Measurements from ENCODE around the gene XPO5.
"Not testable (repeated sequence)": the region's sequence is repeated elsewhere in the genome, so short reads cannot be mapped to it uniquely, and the experiment has no call there.

Gene XPO5

GRCh38 chr6:43584892-43585570 lies 9.2 kb upstream of the XPO5 start:
- no peak for DNase-seq (ENCODE audit: low spot score)

- DNase-seq (ENCODE audit: low spot score): no peak
Observed at GRCh38 chr6:43582911-43583310, 7.1 kb upstream of the XPO5 start.

DNA sequence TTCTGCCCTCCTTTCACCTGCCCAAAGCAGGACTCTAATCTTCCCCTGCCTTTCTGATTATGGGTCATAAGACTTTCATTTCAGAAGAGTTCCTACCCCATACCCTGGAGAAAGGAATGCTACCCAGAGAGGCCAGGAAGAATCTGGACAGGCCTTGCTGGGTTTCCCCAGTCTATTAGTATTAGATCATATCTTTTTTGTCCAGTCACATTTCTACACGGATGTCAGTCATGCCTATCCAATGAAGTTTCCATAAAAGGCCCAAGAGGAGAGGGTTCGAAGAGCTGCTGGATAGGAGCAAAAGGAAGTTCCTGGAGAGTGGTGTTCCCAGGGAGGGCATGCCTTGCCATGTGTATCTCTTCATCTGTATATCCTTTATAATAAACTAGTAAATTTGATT lies 3.3 kb upstream of the XPO5 start:
- no peak for DNase-seq (ENCODE audit: low spot score)

- no peak for DNase-seq (ENCODE audit: low spot score)
Observed at GRCh38 chr6:43578748-43579147, 2.9 kb upstream of the XPO5 start.

GRCh38 chr6:43575105-43575771 lies 600 bp downstream of the XPO5 start:
- DNase-seq (ENCODE audit: low spot score): peak; percentile 37

DNA sequence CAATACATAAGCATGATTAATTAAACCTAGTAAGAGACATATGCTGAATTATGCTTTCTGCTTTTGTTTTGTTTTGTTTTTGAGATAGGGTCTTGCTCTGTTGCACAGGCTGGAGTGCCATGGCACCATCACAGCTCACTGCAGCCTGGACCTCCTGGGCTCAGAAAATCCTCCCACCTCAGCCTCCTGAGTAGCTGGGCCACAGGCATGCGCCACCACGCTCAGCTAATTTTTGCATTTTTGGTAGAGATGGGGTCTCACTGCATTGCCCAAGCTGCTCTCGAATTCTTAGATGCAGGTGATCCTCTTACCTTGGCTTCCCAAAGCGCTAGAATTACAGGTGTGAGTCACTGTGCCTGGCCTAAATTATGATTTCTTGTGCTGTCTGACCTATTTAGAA lies 3.8 kb downstream of the XPO5 start:
- no peak for DNase-seq (ENCODE audit: low spot score)

DNA sequence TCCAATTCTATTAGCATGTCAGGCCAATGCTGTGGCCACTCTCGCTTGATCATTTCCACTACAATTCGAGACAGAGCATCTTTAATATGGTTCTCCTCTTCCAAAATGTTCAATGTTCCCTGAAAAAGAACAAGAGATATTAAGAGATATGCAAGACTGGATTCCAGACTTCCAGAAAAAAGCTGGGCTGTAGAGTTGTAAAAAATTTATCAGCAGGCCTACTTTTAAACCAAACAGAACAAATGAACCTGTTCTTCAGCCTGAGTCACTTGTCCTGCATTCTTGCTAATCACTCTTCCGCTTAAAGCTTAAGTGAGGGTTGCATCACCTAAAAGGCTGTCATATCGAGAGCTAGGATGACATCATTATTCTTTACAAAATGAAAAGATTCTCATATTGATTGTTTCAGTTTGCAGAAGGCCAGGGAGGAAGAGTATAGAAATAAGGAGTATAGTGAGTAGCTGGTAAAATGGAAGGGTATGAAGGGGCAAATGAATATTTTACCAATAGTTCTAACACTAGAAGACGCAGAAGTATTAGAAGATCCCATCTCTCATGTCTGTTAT lies 4.9 kb downstream of the XPO5 start:
- DNase-seq (ENCODE audit: low spot score): no peak

DNA sequence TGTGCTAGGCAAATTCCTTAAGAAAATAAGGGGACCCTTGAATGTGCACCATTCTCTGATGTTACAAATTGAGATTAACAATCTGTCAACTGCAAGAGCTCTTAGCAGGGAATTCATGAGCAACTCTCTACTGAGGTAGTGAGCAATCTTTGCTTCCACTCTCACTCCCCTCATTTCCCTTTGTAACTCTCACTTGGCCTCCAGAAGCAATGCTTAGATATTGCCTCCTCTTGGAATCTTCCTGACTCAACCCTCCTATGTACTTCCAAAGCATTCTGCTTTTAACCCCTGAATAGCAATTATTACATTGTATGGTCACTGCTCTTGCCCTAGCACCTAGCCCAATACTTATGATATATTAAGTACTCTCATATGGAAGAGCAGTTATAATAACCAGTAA lies 16.5 kb downstream of the XPO5 start:
- DNase-seq (ENCODE audit: low spot score): no peak

- not testable (repeated sequence) for DNase-seq (ENCODE audit: low spot score)
Observed at GRCh38 chr6:43557620-43558019, 18.2 kb downstream of the XPO5 start.

GRCh38 chr6:43547222-43547621 lies 28.6 kb downstream of the XPO5 start:
- no peak for DNase-seq (ENCODE audit: low spot score)

DNA sequence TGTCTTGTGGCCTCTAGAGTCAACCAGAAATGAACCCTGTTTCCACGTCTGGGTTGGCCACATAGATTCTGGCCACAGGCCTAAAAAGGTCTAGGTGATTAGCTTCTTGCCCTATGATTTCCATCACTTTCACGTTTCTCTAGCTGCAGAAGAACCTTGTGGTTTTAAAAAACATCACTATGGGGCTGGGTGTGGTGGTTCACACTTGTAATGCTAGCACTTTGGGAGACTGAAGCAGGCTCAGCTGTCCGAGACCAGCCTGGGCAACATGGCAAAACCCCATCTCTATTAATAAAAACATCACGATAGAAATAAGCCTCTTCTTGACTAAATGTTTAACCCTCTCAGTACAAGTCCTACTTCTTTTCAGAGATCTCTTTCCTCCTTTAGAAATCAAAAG lies 31.4 kb downstream of the XPO5 start:
- DNase-seq (ENCODE audit: low spot score): no peak

- no peak for DNase-seq (ENCODE audit: low spot score)
Observed at GRCh38 chr6:43541774-43542471, 33.9 kb downstream of the XPO5 start.

DNA sequence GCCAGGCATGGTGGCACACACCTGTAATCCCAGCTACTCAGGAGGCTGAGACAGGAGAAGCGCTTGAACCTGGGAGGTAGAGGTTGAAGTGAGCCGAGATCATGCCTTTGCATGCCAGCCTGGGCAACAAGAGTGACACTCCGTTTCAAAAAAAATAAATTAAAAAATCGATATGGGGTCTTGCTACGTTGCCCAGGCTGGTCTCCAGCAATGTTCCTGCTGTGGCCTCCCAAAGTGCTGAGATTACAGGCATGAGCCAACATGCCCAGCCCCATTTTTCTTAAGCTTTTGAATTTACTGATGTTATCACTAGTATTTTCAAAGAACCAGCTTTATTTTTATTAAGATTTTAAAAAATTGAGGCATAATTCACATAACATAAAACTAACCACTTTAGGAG lies 35.3 kb downstream of the XPO5 start:
- no peak for DNase-seq (ENCODE audit: low spot score)

- DNase-seq (ENCODE audit: low spot score): not testable (repeated sequence)
Observed at GRCh38 chr6:43539409-43539808, 36.4 kb downstream of the XPO5 start.

DNA sequence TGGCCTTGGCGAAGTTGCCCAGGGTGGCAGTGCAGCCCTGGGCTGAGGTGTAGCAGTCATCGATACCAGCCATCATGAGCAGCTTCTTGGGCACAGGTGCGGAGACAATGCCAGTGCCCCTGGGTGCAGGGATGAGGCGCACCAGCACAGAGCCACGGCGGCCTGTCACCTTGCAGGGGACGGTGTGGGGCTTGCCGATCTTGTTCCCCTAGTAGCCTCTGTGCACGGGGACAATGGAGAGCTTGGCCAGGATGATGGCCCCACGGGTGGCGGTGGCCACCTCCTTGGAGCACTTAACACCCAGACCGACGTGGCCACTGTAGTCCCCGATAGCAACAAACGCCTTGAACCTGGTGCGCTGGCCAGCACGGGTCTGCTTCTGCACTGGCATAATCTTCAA lies 36.9 kb downstream of the XPO5 start:
- not testable (repeated sequence) for DNase-seq (ENCODE audit: low spot score)

GRCh38 chr6:43532201-43532600 lies 43.6 kb downstream of the XPO5 start:
- DNase-seq (ENCODE audit: low spot score): no peak

DNA sequence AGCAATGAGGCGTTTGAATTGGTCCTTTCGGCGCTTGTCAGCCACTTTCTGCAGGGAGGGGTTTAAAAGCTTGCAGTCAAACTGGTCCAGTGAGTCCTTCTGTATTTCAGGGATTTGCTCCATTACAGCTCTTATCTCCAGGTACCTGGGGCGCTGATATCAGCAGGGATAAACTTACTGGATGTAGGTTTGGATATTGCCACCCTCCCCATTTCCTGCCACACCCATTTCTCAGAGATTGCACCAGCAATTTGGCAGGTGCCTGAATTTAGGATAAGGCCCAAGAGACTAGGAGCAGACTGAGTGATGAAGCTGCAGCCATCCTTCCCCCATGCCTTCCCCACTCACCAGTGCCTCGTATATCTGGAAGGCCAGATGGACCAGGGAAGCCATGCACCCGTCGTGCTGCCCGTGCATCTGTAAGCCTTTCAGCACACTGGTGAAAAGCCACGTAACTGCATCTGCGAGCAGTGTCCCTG lies 51.3 kb downstream of the XPO5 start:
- no peak for DNase-seq (ENCODE audit: low spot score)

- DNase-seq (ENCODE audit: low spot score): no peak
Observed at GRCh38 chr6:43523284-43523683, 52.6 kb downstream of the XPO5 start.

GRCh38 chr6:43522547-43523261 lies 53.1 kb downstream of the XPO5 start:
- DNase-seq (ENCODE audit: low spot score): no peak

GRCh38 chr6:43521836-43522235 lies 54.0 kb downstream of the XPO5 start:
- no peak for DNase-seq (ENCODE audit: low spot score)

GRCh38 chr6:43520097-43520496 lies 55.7 kb downstream of the XPO5 start:
- DNase-seq (ENCODE audit: low spot score): no peak

Data from germinal center (tissue), 1 donor.